HepG2 (cell line): ENCODE measurements around the gene HSPB7. TPM values are rescaled to one million over a fixed set of nuclear protein-coding genes. Genes with fewer than 3 reads are reported as not detected.

Experiments used
- ATAC-seq: fragments of 200-7000 bp; cut with Tn5 transposase; 3 replicates; pipeline ENCODE4 v1.9.1; 2020; ENCODE audit warnings: mild to moderate bottlenecking, moderate library complexity
- BruUV-seq: library from RNA; stranded (reverse); fragments of 400-500 nt; replicated peaks from 2 replicates; lab custom pipeline; 2021; lab: Mats Ljungman, UMichigan
- CTCF ChIA-PET: fragments of 300-600 bp; formaldehyde crosslinking; extraction: SDS; loops from one replicate; lab custom pipeline; 2021; ENCODE audit warnings: low total read pairs, inconsistent platforms, low intra/inter-chr PET ratio; lab: Yijun Ruan, JAX
- POLR2A ChIA-PET: fragments of 350-600 bp; sonication (Branson Sonifier 250); formaldehyde crosslinking; loops from one replicate; lab custom pipeline; 2020; ENCODE audit warnings: antibody characterized with exemption, inconsistent platforms; lab: Yijun Ruan, JAX
- DNase-seq: peaks from one replicate; pipeline ENCODE4 v3.0.0-alpha.2; 2015; ENCODE audit warnings: low spot score
- FAIRE-seq: peaks from 3 replicates; lab custom pipeline; 2011; peaks lifted over from hg19 to GRCh38; lab: Jason Lieb, UNC
- H2AFZ ChIP-seq: one replicate; pipeline ENCODE4 v1.6.1; 2011; ENCODE audit warnings: low read length, inconsistent platforms
- H3K27ac ChIP-seq: fragments of 300-600 bp; 3 replicates; pipeline ENCODE4 v1.8.0; 2011; ENCODE audit warnings: mixed run types, mild to moderate bottlenecking, mixed read lengths, low read length, inconsistent platforms; ENCODE audit not compliant: insufficient read depth; ENCODE audit errors: extremely low read length
- H3K27me3 ChIP-seq, 2 experiments: fragments of 200-600 bp in 1 of 2; 2 replicates in 1 of 2; 3 replicates in 1 of 2; pipeline versions ENCODE4 v1.6.0 to v1.8.0; 2011; ENCODE audit warnings: low read length in 2 of 2, mild to moderate bottlenecking in 2 of 2, moderate library complexity in 2 of 2, inconsistent platforms in 1 of 2; ENCODE audit not compliant: insufficient read depth in 2 of 2, control insufficient read depth in 1 of 2
- H3K36me3 ChIP-seq, 2 experiments: fragments of 200-600 bp in 1 of 2; replicated peaks in 1 of 2; 2 replicates in 1 of 2; 3 replicates in 1 of 2; pipeline versions ENCODE4 v1.5.1 to v1.8.0; 2011; ENCODE audit warnings: low read length in 2 of 2, inconsistent platforms in 1 of 2; ENCODE audit not compliant: insufficient read depth in 2 of 2, control insufficient read depth in 1 of 2
- H3K4me1 ChIP-seq: 2 replicates; pipeline ENCODE4 v1.5.1; 2012; ENCODE audit warnings: low read length, inconsistent platforms; ENCODE audit not compliant: insufficient read depth
- H3K4me2 ChIP-seq: 2 replicates; pipeline ENCODE4 v1.6.0; 2011; ENCODE audit warnings: low read depth, low read length, inconsistent platforms
- H3K4me3 ChIP-seq, 3 experiments: fragments of 200-600 bp in 1 of 3; sonication (generic), shearing (Covaris generic) in 1 of 3; replicated peaks in 1 of 3; 2 replicates each; pipeline ENCODE4 v1.5.1; 2011 to 2016; ENCODE audit warnings: low read length in 3 of 3, inconsistent platforms in 2 of 3, low read depth in 2 of 3, mild to moderate bottlenecking in 2 of 3, control low read depth in 1 of 3, mixed read lengths in 1 of 3; ENCODE audit not compliant: insufficient read depth in 1 of 3
- H3K79me2 ChIP-seq: one replicate; pipeline ENCODE4 v1.6.1; 2011; ENCODE audit warnings: low read length, inconsistent platforms; ENCODE audit not compliant: insufficient read depth
- H3K9ac ChIP-seq: 2 replicates; pipeline ENCODE4 v1.6.0; 2011; ENCODE audit warnings: mild to moderate bottlenecking, low read depth, low read length, inconsistent platforms; ENCODE audit not compliant: insufficient read depth
- H3K9me3 ChIP-seq: 2 replicates; pipeline ENCODE4 v1.5.1; 2012; ENCODE audit warnings: mild to moderate bottlenecking, low read length
- H4K20me1 ChIP-seq: 2 replicates; pipeline ENCODE4 v1.6.0; 2011; ENCODE audit warnings: inconsistent platforms, mild to moderate bottlenecking, low read length, moderate library complexity; ENCODE audit not compliant: insufficient read depth
- AKNA ChIP-seq: sonication (generic); formaldehyde crosslinking; IDR thresholded peaks from 2 replicates; pipeline ENCODE4 v1.4.0; 2020; ENCODE audit warnings: missing genetic modification reagents, borderline replicate concordance
- CHD4 ChIP-seq: fragments of 200-600 bp; sonication (generic); IDR thresholded peaks from 2 replicates; pipeline ENCODE4 v1.7.0; 2017; ENCODE audit warnings: mild to moderate bottlenecking, low read length, borderline replicate concordance
- FLYWCH1 ChIP-seq: sonication (generic); formaldehyde crosslinking; IDR thresholded peaks from 2 replicates; pipeline ENCODE4 v1.8.1; 2023; ENCODE audit warnings: mild to moderate bottlenecking, missing genetic modification reagents
- FOSL1 ChIP-seq: sonication (generic); formaldehyde crosslinking; IDR thresholded peaks from 2 replicates; pipeline ENCODE4 v1.9.0; 2021; ENCODE audit warnings: missing genetic modification reagents, borderline replicate concordance
- FOXK1 ChIP-seq: sonication (generic); formaldehyde crosslinking; IDR thresholded peaks from 2 replicates; pipeline ENCODE4 v1.4.0; 2020; ENCODE audit warnings: low read depth, missing genetic modification reagents, borderline replicate concordance
- GRHL1 ChIP-seq: sonication (generic); formaldehyde crosslinking; conservative IDR thresholded peaks from 2 replicates; pipeline ENCODE4 v1.8.0; 2022; ENCODE audit warnings: missing genetic modification reagents
- HOXA5 ChIP-seq: sonication (generic); formaldehyde crosslinking; IDR thresholded peaks from 2 replicates; pipeline ENCODE4 v1.4.0; 2020; ENCODE audit warnings: missing genetic modification reagents
- MED13 ChIP-seq: sonication (generic); formaldehyde crosslinking; IDR thresholded peaks from 2 replicates; pipeline ENCODE4 v1.5.0; 2020; ENCODE audit warnings: missing genetic modification reagents
- MEF2D ChIP-seq: sonication (generic); formaldehyde crosslinking; IDR thresholded peaks from 2 replicates; pipeline ENCODE4 v1.5.1; 2020; ENCODE audit warnings: mild to moderate bottlenecking, missing genetic modification reagents
- PHF21A ChIP-seq: sonication (generic); formaldehyde crosslinking; IDR thresholded peaks from 2 replicates; pipeline ENCODE4 v1.5.0; 2020; ENCODE audit warnings: mild to moderate bottlenecking, missing genetic modification reagents
- SP2 ChIP-seq: sonication (generic); formaldehyde crosslinking; IDR thresholded peaks from 2 replicates; pipeline ENCODE4 v1.5.1; 2020; ENCODE audit warnings: mild to moderate bottlenecking, missing genetic modification reagents
- THAP8 ChIP-seq: sonication (generic); formaldehyde crosslinking; IDR thresholded peaks from 2 replicates; pipeline ENCODE4 v1.5.1; 2020; ENCODE audit warnings: missing genetic modification reagents, mild to moderate bottlenecking, borderline replicate concordance
- ZFP1 ChIP-seq: IDR thresholded peaks from 2 replicates; pipeline ENCODE4 v1.6.1; 2016
- ZMYM4 ChIP-seq: sonication (generic); formaldehyde crosslinking; IDR thresholded peaks from 2 replicates; pipeline ENCODE4 v1.8.1; 2023; ENCODE audit warnings: mild to moderate bottlenecking, missing genetic modification reagents
- ZNF20 ChIP-seq: sonication (generic); formaldehyde crosslinking; IDR thresholded peaks from 2 replicates; pipeline ENCODE4 v1.4.0; 2020; ENCODE audit warnings: mild to moderate bottlenecking, moderate library complexity, missing genetic modification reagents
- ZNF235 ChIP-seq: sonication (generic); formaldehyde crosslinking; IDR thresholded peaks from 2 replicates; pipeline ENCODE4 v1.8.1; 2023; ENCODE audit warnings: mild to moderate bottlenecking, missing genetic modification reagents, borderline replicate concordance
- ZNF513 ChIP-seq: sonication (generic); formaldehyde crosslinking; conservative IDR thresholded peaks from 2 replicates; pipeline ENCODE4 v1.5.0; 2020; ENCODE audit warnings: missing genetic modification reagents
- ZNF552 ChIP-seq: sonication (generic); formaldehyde crosslinking; IDR thresholded peaks from 2 replicates; pipeline ENCODE4 v1.9.0; 2022; ENCODE audit warnings: missing genetic modification reagents, mild to moderate bottlenecking, borderline replicate concordance
- in situ Hi-C: cut with HindIII; loops from 2 replicates; pipeline ENCODE4 v1.10.0; 2017; ENCODE audit warnings: low pct_unique_long_range_greater_than_20kb; ENCODE audit not compliant: extremely low pct_ligation_motif_present
- intact Hi-C: fragments of 100-400 bp; cut with micrococcal nuclease; formaldehyde crosslinking; loops from one replicate; pipeline ENCODE4 v1.10.0; 2022; ENCODE audit not compliant: unreplicated experiment
- polyA plus RNA-seq, 8 experiments: library from polyadenylated mRNA; depleted of rRNA in 3 of 8; stranded (reverse) in 7 of 8; unstranded in 1 of 8; fragments of >200 nt; fragmentation: Illumina TruSeq in 4 of 8; extraction: Trizol in 4 of 8; gene quantifications; 2 replicates each; pipeline versions ENCODE4 v1.2.1 to v1.2.3, GENCODE V29; 2011 to 2016; ENCODE audit warnings: low read depth in 4 of 8, missing spikeins in 1 of 8, mixed read lengths in 1 of 8; ENCODE audit not compliant: insufficient read depth in 1 of 8
- total RNA-seq, 5 experiments: library from RNA; depleted of rRNA; stranded (reverse); fragments of >200 nt; fragmentation: Illumina TruSeq; extraction: Trizol; gene quantifications; 2 replicates each; pipeline ENCODE4 v1.2.3, GENCODE V29; 2016; ENCODE audit warnings: low read depth in 1 of 5

HSPB7 gene
- total and polyA plus RNA-seq, 2 of the 13 experiments (the other 11 are each of a cell fraction or from before 2014, with no cell fraction given), result 0.20 TPM; not detected in 1

GRCh38 chr1:15970911-15971310 lies 46.9 kb downstream of the HSPB7 start:
- no peak overlapping the region for H3K27ac ChIP-seq
- ChIA-PET POLR2A (no interaction called here), CTCF (no interaction called here)
- peaks cover 26% of the 10 kb centered on the region for H3K4me1 ChIP-seq
- ATAC-seq, result no peak
- no peaks in the 10 kb centered on the region for H3K27me3 ChIP-seq
- H3K4me3 ChIP-seq, result no peak overlapping the region
- BruUV-seq, result no TSS peak
- intact Hi-C loops (no loop called here), in situ Hi-C loops (no loop called here)
- no peak overlapping the region for H3K4me2 ChIP-seq
- peaks cover 20% of the 10 kb centered on the region for H3K79me2 ChIP-seq
- H4K20me1 ChIP-seq, result no peaks in the 10 kb centered on the region; the same call in 1 of the 2 replicates
- no peak for FAIRE-seq
- TF ChIP-seq MEF2D (CRISPR knock-in tag) (no peak), ZFP1 (CRISPR knock-in tag) (no peak), FLYWCH1 (CRISPR knock-in tag) (no peak), THAP8 (CRISPR knock-in tag) (no peak), MED13 (CRISPR knock-in tag) (no peak), SP2 (CRISPR knock-in tag) (no peak), AKNA (CRISPR knock-in tag) (no peak), ZNF552 (no peak), ZNF235 (CRISPR knock-in tag) (no peak), PHF21A (CRISPR knock-in tag) (no peak), GRHL1 (CRISPR knock-in tag) (no peak), ZMYM4 (CRISPR knock-in tag) (no peak), ZNF513 (CRISPR knock-in tag) (no peak), FOXK1 (CRISPR knock-in tag) (no peak), FOSL1 (CRISPR knock-in tag) (no peak), HOXA5 (CRISPR knock-in tag) (no peak), ZNF20 (CRISPR knock-in tag) (no peak), CHD4 (no peak)
- H3K9me3 ChIP-seq, result no peaks in the 10 kb centered on the region
- no peak overlapping the region for H3K9ac ChIP-seq
- H3K36me3 ChIP-seq, result peaks cover 5 to 22% of the 10 kb centered on the region in 2 experiments; a peak in 4 of 5 replicates
- no peak overlapping the region for H2AFZ ChIP-seq
- DNase-seq, result no peak
